B cell (primary cell): ENCODE results near the gene ATP6V1G2. TPM values are rescaled to one million over a fixed set of nuclear protein-coding genes. Genes with fewer than 3 reads are reported as not detected.

Source experiments
- ATAC-seq: fragments of 200-7000 bp; cut with Tn5 transposase; one replicate; pipeline ENCODE4 v1.10.0; 2021; ENCODE audit warnings: low read depth, mild to moderate bottlenecking, moderate number of reproducible peaks, moderate library complexity
- CTCF ChIA-PET: fragments of 350-600 bp; sonication (Branson Sonifier 250); formaldehyde crosslinking; loops from one replicate; lab custom pipeline; 2021; ENCODE audit warnings: antibody characterized with exemption, inconsistent platforms; lab: Charles Lee
- POLR2A ChIA-PET: fragments of 350-600 bp; sonication (Branson Sonifier 250); formaldehyde crosslinking; loops from one replicate; lab custom pipeline; 2021; ENCODE audit warnings: antibody characterized with exemption; lab: Charles Lee
- DNase-seq: peaks from one replicate; pipeline ENCODE4 v3.0.0; 2013
- H2AFZ ChIP-seq: 2 replicates; pipeline ENCODE4 v1.6.1; 2012; ENCODE audit warnings: mild to moderate bottlenecking, low read depth, low read length; ENCODE audit not compliant: insufficient read depth, poor library complexity, severe bottlenecking
- H3K27ac ChIP-seq, 2 donors: 1 replicate in 1 of 2; 2 replicates in 1 of 2; pipeline ENCODE4 v1.5.1; 2012 to 2013; ENCODE audit warnings: low read length in 2 of 2, mild to moderate bottlenecking in 2 of 2, moderate library complexity in 1 of 2
- H3K27me3 ChIP-seq, 4 experiments: fragments of 200-600 bp in 1 of 4; sonication (generic) in 1 of 4; replicated peaks in 1 of 4; 1 replicate in 2 of 4; 2 replicates in 2 of 4; pipeline versions ENCODE4 v1.6.1 to v1.7.0; 2013 to 2016; ENCODE audit warnings: low read length in 3 of 4, mild to moderate bottlenecking in 2 of 4, mixed read lengths in 1 of 4, moderate library complexity in 1 of 4; ENCODE audit not compliant: insufficient read depth in 4 of 4, control insufficient read depth in 3 of 4; ENCODE audit errors: control extremely low read depth in 1 of 4
- H3K36me3 ChIP-seq, 2 experiments: replicated peaks in 1 of 2; 1 replicate in 1 of 2; 2 replicates in 1 of 2; pipeline versions ENCODE4 v1.6.1 to v1.7.1; 2013; ENCODE audit warnings: low read length in 1 of 2; ENCODE audit not compliant: insufficient read depth in 2 of 2, control insufficient read depth in 1 of 2; ENCODE audit errors: control extremely low read depth in 1 of 2, extremely low read depth in 1 of 2
- H3K4me1 ChIP-seq, 2 donors: fragments of 200-600 bp in 1 of 2; sonication (generic) in 1 of 2; 1 replicate in 1 of 2; 2 replicates in 1 of 2; pipeline versions ENCODE4 v1.5.1 to v1.6.1; 2013 to 2017; ENCODE audit warnings: low read length in 2 of 2; ENCODE audit not compliant: control insufficient read depth in 2 of 2, insufficient read depth in 2 of 2
- H3K4me2 ChIP-seq: replicated peaks from 2 replicates; pipeline ENCODE3; 2012; ENCODE audit warnings: mild to moderate bottlenecking, low read depth, low read length; ENCODE audit not compliant: poor library complexity, severe bottlenecking
- H3K4me3 ChIP-seq, 5 experiments: fragments of 200-600 bp in 1 of 5; sonication (generic) in 1 of 5; 1 replicate in 3 of 5; 2 replicates in 2 of 5; pipeline versions ENCODE4 v1.5.1 to v1.7.0; 2011 to 2016; ENCODE audit warnings: low read length in 4 of 5, mild to moderate bottlenecking in 4 of 5, low read depth in 2 of 5, control low read depth in 1 of 5, moderate library complexity in 1 of 5; ENCODE audit not compliant: insufficient read depth in 1 of 5; ENCODE audit errors: control extremely low read depth in 1 of 5, extremely low read depth in 1 of 5
- H3K79me2 ChIP-seq: fragments of 200-600 bp; sonication (generic); one replicate; pipeline ENCODE4 v1.6.0; 2016; ENCODE audit warnings: low read length; ENCODE audit not compliant: control insufficient read depth, insufficient read depth
- H3K9ac ChIP-seq: fragments of 200-600 bp; sonication (generic); 2 replicates; pipeline ENCODE4 v1.6.1; 2017; ENCODE audit warnings: mild to moderate bottlenecking, low read length, moderate library complexity
- H3K9me3 ChIP-seq, 3 donors: one replicate each; pipeline versions ENCODE4 v1.6.1 to v1.7.1; 2013; ENCODE audit warnings: low read length in 2 of 3; ENCODE audit not compliant: control insufficient read depth in 2 of 3, insufficient read depth in 1 of 3; ENCODE audit errors: control extremely low read depth in 1 of 3
- H4K20me1 ChIP-seq: 2 replicates; pipeline ENCODE4 v1.6.0; 2012; ENCODE audit warnings: mild to moderate bottlenecking, low read length; ENCODE audit not compliant: insufficient read depth, control insufficient read depth, poor library complexity, severe bottlenecking
- H3K27ac Mint-ChIP-seq: one replicate; pipeline ENCODE4 v1.8.0; 2021; ENCODE audit warnings: mixed read lengths
- H3K27me3 Mint-ChIP-seq: one replicate; pipeline ENCODE4 v1.8.0; 2021; ENCODE audit warnings: mixed read lengths
- H3K4me1 Mint-ChIP-seq: one replicate; pipeline ENCODE4 v1.8.0; 2021; ENCODE audit warnings: mixed read lengths
- H3K4me3 Mint-ChIP-seq: one replicate; pipeline ENCODE4 v1.8.0; 2021; ENCODE audit warnings: mixed read lengths
- H3K9me3 Mint-ChIP-seq: one replicate; pipeline ENCODE4 v1.8.0; 2022; ENCODE audit warnings: mixed read lengths; ENCODE audit not compliant: insufficient read depth
- EZH2 ChIP-seq: IDR thresholded peaks from 2 replicates; pipeline ENCODE4 v1.6.1; 2012; ENCODE audit warnings: borderline replicate concordance, low read depth, mild to moderate bottlenecking, moderate library complexity, low read length; ENCODE audit not compliant: insufficient read depth, poor library complexity, severe bottlenecking
- WGBS: methylation state at CpG from one replicate; pipeline ENCODE4 v1.1.5; 2013; ENCODE audit warnings: missing lambda C conversion rate; ENCODE audit not compliant: insufficient coverage; 5-methylcytosine and 5-hydroxymethylcytosine counted together
- intact Hi-C: fragments of 100-400 bp; cut with micrococcal nuclease; formaldehyde crosslinking; loops from one replicate; pipeline ENCODE4 v1.10.0; 2022
- polyA plus RNA-seq: library from polyadenylated mRNA; depleted of rRNA; stranded (reverse); fragments of >200 nt; gene quantifications from 2 replicates; pipeline ENCODE4 v1.2.3, GENCODE V29; 2012
- total RNA-seq, 2 donors: library from RNA; stranded (reverse); fragments of 120-200 nt in 1 of 2; gene quantifications; 1 replicate in 1 of 2; 2 replicates in 1 of 2; pipeline versions ENCODE4 v1.2.3 to v1.2.4, GENCODE V29; 2013 to 2022
- TF ChIP-seq, protein P1 (sequence below): fragments of 200-600 bp; IDR thresholded peaks from one replicate; pipeline ENCODE4 v1.8.0; 2022; ENCODE audit warnings: antibody characterized with exemption, mild to moderate bottlenecking

ATP6V1G2 gene
- total and polyA plus RNA-seq, 2 donors (not counting 1 experiment from before 2014, with no cell fraction given) = 3.3 to 4.5 TPM

GRCh38 chr6:31558631-31559500 is 12.5 kb upstream of the ATP6V1G2 start:
- Histone ChIP-seq H3K36me3 (peaks cover 0 to 3% of the 10 kb centered on the region in 2 experiments), H4K20me1 (peaks cover 20% of the 10 kb centered on the region), H3K4me3 (peak overlapping the region; percentile 32 to 61 (median 45)), H3K4me2 (peak overlapping the region; percentile 92), H3K9me3 (no peaks in the 10 kb centered on the region), H2AFZ (no peak overlapping the region), H3K27ac (peak overlapping the region; percentile 80 to 87), H3K27me3 (no peaks in the 10 kb centered on the region), H3K79me2 (peaks cover 61% of the 10 kb centered on the region), H3K9ac (peak overlapping the region; percentile 54), H3K4me1 (peaks cover 80% of the 10 kb centered on the region in 2 donors)
- Mint-ChIP-seq H3K27ac (peak overlapping the region; percentile 94), H3K4me3 (peak overlapping the region; percentile 92), H3K27me3 (no peaks in the 10 kb centered on the region), H3K4me1 (peaks cover 83% of the 10 kb centered on the region), H3K9me3 (no peaks in the 10 kb centered on the region)
- no peak for TF ChIP-seq EZH2
- TF ChIP-seq, protein P1, sequence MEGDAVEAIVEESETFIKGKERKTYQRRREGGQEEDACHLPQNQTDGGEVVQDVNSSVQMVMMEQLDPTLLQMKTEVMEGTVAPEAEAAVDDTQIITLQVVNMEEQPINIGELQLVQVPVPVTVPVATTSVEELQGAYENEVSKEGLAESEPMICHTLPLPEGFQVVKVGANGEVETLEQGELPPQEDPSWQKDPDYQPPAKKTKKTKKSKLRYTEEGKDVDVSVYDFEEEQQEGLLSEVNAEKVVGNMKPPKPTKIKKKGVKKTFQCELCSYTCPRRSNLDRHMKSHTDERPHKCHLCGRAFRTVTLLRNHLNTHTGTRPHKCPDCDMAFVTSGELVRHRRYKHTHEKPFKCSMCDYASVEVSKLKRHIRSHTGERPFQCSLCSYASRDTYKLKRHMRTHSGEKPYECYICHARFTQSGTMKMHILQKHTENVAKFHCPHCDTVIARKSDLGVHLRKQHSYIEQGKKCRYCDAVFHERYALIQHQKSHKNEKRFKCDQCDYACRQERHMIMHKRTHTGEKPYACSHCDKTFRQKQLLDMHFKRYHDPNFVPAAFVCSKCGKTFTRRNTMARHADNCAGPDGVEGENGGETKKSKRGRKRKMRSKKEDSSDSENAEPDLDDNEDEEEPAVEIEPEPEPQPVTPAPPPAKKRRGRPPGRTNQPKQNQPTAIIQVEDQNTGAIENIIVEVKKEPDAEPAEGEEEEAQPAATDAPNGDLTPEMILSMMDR = no peak
- CTCF ChIA-PET = interaction anchor here (0.8 to 29.4 kb wide), 5 partner anchors 8 to 168 kb away, joined by 3 to 2241 read pairs (median 22); partner anchors contain the start of genes DDX39B, LST1, LTB and NCR3
- peak; percentile 51 for ATAC-seq
- intact Hi-C loops = loop anchor here (2.0 kb wide), 1 partner anchor 22 kb away; no protein-coding TSS in a partner anchor
- POLR2A ChIA-PET = interaction anchor here (0.5 to 42.6 kb wide), 7 partner anchors 9 to 232 kb away, joined by 3 to 1450 read pairs (median 4); partner anchors contain the start of genes DDX39B, LST1, LTA and LTB
- 0% methylated on average over 11 of the region's 14 CpGs for WGBS
- peak; percentile 87 for DNase-seq
